NCI-H446 treated with DMSO at 0.1 percent for 48 hours (cell line): ENCODE data around the gene SNRPD3.

ENCODE experiments used
- DNase-seq: peaks from one replicate; lab custom pipeline; 2025; lab: John Stamatoyannopoulos, UW

SNRPD3 gene

DNA sequence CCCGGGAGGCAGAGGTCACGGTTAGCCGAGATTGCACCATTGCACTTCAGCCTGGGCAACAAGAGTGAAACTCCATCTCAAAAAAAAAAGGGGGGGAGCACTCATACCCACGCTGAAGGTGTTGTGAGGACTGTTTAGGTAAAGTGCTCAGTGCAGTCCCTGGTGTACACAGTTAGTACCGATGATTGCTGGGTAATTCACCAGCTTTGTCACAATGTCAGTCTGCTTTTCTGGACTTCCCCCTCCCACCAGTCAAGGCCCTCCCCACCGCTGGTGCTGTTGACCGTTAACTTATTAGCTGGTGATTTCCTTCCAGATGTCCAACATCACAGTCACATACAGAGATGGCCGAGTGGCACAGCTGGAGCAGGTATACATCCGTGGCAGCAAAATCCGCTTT is 11.9 kb downstream of the SNRPD3 start:
- DNase-seq, result no peak

- DNase-seq, result no peak
Measured at GRCh38 chr22:24571266-24571665, 15.5 kb downstream of the SNRPD3 start.

DNA sequence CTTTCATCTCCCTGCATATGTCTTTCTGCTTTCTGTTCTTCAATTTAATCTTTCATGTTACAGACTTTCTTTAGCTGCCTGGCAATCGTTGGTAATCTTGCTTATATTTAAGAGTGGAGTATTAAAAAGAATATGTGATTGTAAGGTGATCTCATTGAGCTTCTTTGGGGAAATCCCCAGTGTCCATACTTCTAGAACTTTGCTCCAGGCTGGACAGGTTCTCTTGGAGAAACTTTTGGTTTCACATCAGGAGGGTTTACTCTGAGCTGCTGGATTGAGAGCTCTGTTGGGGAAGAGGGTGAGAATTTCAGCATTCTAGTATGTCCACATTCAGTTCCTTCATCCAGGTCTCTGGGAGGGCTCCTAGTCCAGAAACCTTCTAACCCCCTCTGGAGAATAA is 21.0 kb downstream of the SNRPD3 start:
- no peak for DNase-seq

DNA sequence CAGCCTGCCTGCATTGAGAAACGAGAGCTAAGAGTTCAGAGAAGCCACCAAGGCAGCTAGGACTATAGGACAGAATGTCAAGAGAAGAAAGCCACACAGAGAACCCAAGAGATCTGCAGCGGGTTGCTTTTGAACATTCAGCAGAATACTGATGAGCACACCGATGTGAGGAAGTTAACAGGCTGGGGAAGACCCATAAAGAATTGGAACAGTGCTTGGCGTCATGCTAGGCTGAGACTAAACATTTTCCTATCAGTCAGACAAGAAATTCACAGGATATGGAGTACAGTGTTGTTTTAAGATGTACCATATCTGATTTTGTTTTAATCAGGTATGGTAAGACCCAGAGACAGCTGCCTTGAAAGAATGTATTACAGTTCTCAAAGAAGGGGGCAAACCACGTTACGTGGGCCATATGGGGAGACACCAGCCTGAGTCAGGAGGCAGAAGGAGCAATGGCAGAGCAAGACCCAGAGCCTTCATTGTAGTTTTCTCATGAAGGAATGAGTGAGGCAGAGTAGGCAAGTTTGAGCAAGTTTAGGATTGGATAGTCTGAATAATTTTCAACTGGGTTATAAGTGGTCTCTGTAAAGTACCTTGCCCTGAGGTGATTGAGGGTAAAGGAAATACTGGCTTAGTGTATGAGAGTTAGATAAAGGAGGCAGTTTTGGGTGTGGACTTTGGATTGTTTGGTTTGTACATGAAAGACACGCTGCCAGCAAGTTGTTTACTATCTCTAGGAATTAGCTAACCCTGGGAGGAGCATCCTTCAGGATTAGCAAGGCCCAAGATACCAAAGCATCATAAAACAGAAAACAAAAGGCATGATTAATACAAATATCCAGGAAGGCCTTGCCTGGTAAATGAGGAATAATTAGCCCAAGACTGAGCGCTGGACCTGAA is 22.8 kb downstream of the SNRPD3 start:
- no peak for DNase-seq

DNA sequence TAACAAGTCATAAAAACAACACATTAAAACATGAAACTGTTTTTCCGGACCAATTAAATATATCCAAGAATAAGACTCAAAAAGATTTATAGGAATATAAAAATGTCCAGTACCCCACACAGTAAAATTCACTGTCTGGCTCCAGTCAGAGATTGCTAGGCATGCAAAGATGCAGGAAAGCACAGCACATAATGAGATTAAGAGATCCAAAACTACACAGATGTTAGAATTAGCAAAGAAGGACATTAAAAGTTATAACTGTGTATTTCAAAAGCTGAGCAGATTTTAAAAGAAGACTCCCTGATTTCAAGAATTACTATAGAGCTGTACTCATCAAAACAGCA is 23.4 kb downstream of the SNRPD3 start:
- DNase-seq, result no peak

DNA sequence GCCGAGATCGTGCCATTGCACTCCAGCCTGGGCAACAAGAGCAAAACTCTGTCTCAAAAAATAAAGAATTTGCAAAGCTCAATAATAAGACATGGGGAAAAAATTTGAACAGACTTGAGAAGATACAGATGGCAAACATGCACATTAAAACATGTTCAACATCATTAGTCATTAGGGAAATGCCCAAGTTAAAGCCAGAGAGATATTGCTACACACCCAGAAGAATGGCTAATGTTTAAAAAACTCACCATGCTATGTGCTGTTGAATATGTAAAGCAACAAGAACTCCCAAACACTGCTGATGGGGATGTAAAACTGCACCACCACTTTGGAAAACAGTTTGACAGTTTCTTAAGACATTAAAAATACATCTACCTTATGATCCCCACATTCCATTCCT is 24.5 kb downstream of the SNRPD3 start:
- no peak for DNase-seq

DNA sequence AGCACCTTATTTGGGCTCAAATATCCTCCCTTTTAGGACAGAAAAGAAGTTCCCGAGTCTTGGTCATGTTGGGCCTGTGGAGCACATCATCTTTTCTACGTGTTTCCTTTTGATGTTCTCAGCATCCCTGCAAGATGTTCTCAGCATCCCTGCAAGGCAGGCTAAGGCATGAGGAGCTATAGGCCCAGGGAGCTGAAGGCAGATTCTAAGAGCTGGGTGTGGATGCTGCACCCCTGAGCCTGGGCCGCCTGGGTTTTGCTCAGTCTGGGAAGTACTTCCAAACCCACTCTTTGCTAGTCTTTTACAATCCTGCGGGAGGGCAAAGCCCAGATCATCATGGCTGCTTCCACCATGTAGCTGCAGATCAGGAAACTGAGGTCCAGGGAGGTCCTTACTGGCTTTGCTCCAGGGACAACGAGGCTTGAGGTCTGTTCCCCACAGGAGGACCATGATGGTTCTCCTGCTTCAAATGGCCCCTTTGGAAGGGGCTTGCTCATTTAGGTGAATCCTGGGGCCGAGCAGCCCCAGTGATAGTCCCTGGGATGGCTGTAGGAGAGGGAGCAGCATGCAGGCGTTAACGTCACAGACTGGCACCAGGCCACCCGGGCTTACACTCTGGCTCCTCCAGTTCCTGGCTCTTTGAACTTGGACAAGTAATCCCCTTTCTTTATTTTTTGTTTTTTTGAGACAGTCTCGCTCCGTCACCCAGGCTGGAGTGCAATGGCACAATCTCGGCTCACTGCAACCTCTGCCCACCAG is 26.4 kb downstream of the SNRPD3 start:
- no peak for DNase-seq

- DNase-seq, result no peak
Measured at GRCh38 chr22:24583221-24584165, 27.7 kb downstream of the SNRPD3 start.

DNA sequence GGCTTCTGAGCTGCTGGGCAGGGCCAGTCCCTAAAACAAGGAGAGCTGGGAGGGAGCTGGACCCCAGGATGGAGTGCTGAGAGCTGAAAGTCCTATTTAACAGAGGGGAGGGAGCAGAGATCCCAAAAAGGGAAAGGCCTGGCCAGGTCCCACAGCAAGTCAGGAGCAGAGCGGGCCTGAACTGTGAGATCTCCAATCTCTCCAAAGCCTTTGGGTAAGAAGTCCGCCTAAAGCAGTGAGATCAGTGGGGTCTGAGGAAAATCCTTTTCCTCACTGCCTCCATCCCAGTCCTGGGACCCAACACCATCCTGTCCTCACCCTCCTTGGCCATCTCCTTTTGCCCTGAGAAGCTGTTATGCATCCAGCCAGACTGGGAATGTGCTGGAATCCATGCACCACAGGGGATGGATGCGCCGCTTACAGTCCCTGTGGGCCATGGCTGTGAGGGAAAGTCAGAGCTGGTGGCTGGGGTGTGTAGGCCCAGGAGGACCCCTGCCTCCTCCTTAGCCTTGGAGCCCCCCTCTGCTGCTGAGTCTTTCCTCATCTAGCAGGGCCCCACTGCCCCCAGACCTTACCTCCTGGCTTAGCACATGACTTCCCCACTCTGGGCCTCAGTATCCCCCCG is 28.5 kb downstream of the SNRPD3 start:
- DNase-seq, result no peak

GRCh38 chr22:24584871-24585411 is 29.1 kb downstream of the SNRPD3 start:
- no peak for DNase-seq

DNA sequence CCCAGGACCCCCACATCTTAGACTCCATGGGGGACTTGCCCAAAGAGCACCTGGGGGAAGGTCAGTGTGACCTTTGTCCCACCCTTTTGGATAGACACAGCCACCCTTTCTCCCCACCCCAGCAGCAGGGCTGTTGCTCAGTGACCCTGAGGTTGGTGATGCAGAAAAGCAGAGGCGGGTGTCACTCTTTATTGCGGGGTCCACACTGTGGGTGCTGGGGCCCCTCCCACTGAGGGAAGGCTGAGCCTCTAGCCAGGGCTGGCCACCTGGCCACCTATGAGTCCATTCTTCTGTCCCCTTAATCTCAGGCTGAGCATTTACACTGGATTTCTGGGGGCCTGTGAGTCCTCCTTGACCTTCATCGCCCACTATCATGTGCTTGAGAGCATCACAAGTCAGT is 29.7 kb downstream of the SNRPD3 start:
- no peak for DNase-seq

- DNase-seq, result no peak
Measured at GRCh38 chr22:24585927-24586546, 30.2 kb downstream of the SNRPD3 start.

- DNase-seq, result no peak
Measured at GRCh38 chr22:24587251-24587650, 31.5 kb downstream of the SNRPD3 start.

DNA sequence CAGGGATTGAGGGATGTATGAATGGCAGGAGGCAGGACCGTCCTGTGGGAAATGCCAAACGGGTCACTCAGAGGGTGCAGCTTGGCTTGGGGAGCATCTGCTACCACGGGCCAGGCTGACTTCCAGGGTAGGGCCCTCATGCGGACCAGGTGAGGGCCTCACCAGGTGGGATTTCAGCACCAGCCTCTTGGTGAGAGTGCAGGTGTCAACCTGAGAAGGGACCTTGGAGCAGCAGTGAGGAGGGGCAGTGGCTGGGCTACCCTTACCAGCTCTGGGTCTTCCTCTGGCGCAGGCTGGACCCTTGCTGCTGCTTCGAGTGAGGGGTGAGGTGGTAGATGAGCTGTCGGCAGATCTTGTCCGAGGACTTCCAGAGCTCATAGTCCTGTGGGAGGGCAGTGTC is 32.1 kb downstream of the SNRPD3 start:
- DNase-seq, result no peak

DNA sequence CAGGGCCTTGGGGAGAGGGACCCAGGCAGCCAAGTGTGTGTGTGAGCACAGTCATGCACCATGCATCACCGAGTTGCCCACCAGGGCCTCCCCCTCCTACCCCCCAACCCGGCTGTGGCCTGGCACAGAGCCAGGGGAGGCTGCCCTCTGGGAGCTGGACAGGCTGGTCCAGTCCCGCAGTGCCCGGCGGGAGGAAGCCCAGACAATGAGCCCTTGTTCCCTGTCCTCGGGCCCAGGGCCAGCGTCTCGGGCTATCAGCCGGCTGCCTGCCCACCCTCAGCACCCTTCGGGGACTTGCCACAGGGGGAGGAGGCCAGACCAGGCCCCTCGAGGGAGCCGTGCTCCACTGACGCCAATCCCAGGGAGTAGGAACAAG is 32.6 kb downstream of the SNRPD3 start:
- DNase-seq, result no peak

DNA sequence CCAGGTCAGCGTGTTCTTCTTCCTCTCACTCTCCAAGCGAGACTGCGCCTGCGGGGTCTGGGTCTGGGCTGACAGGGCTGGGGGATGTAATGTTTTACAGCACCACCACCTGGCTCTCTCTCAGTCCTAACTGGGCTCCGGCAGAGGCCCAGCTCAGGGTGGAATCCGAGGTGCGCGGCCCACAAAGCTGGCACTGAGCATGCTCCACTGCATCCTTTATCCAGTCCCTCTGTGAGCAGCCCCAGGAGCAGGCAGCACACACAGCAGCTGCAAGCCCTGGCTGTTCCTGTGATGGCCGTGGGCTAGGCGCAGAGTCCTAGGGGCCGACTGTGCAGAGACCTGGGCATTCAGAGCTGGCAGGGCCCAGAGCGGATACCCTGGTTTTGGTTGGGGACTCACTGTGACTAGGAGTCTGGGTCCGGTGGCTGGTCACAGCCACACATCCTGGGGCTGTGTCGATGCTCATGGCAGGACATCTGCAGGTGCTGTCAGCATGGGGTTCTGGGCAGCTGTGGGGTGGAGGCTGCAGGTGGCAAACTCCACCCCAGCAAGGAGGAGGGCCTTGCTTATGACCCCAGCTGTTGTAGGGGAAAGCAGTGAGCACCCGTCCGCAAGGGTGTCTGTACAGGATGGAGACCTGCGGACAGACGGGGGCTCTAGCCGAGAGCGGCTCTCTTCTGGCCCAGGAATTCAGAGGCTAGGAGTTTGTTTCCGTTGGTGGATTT is 33.1 kb downstream of the SNRPD3 start:
- no peak for DNase-seq

GRCh38 chr22:24589518-24590030 is 33.8 kb downstream of the SNRPD3 start:
- no peak for DNase-seq

- DNase-seq, result no peak
Measured at GRCh38 chr22:24590596-24591173, 34.9 kb downstream of the SNRPD3 start.

DNA sequence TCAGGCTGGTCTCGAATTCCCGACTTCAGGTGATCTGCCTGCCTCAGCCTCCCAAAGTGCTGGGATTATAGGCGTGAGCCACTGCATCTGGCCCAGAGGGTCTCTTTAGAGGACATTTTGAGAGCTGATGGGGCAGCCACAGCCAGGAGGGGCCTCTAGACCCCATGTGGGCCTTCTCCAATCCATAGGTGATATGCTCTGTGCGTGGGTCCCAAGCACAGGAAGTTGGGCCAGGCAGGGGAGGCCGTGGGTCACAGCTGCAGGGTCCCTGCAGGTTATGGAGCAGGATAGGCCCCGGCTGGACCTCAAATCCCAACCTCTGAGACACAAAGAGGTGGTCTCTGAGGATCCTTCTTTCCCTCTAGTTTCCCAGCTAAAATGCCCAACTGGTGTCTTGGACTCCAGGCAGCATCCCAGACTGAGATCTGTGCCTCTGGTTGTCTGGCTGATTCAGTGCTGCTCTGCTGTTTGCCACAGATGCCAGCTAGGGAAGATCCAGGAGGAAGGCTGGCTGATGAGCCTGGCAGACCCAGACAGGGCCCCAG is 35.6 kb downstream of the SNRPD3 start:
- DNase-seq, result no peak
